Measurements from ENCODE around the gene CCDC184.

CCDC184 gene

DNA sequence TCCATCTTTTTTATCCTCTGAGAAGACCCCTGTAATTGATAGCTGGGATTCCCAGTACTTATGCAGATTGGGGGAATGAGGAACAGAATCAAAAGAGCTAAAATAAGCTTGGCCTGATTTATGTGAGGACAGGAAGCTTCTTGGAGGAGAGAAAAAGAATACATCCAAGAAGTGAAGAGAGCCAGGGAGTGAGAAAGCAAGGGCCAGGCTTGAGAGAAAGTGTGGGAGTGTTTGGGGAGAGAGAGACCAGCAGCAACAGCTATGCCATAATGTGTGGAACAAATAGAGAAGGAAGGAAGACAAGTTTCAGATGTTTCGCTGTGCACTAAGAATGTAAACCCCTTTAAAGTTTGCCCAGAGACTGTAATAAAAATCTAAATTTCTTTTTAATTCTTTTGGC lies 4.0 kb upstream of the CCDC184 start:
- no peaks in the 10 kb centered on the region for H3K9me3 ChIP-seq (ENCODE audit: control insufficient read depth in 2 of 2, low read length in 2 of 2)
- no peak overlapping the region for H3K9ac ChIP-seq (ENCODE audit: low read length in 2 of 2)
- H3K36me3 ChIP-seq (ENCODE audit: control insufficient read depth in 2 of 2, insufficient read depth in 2 of 2, low read length in 2 of 2), result no peaks in the 10 kb centered on the region
- H3K27ac ChIP-seq (ENCODE audit: low read length), result no peak overlapping the region
- peaks cover 15% of the 10 kb centered on the region for H3K4me1 ChIP-seq (ENCODE audit: control insufficient read depth, insufficient read depth, low read length)
- H3K4me3 ChIP-seq (ENCODE audit: low read length in 2 of 2), result no peak overlapping the region
- peaks cover 29 to 55% of the 10 kb centered on the region in 2 donors for H3K27me3 ChIP-seq (ENCODE audit: control insufficient read depth in 1 of 2, insufficient read depth in 2 of 2, low read length in 2 of 2)

DNA sequence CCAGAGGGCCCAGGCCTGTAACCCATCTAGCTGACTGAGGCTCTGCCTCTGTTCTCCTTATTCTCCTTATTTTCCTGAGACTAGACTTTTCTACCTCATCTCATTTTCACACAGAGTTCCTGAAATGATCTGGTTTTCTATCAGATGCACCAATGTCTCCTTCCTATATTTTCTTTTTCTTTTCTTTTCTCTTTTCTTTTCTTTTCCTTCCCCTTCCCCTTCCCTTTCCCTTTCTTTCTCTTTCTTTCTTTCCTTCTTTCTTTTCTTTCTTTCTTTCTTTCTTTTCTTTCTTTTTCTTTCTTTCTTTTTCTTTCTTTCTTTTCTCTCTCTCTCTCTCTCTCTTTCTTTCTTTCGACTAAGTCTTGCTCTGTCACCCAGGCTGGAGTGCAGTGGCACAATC lies 3.0 kb upstream of the CCDC184 start:
- Histone ChIP-seq H3K36me3 (ENCODE audit: control insufficient read depth in 2 of 2, insufficient read depth in 2 of 2, low read length in 2 of 2) (no peaks in the 10 kb centered on the region), H3K9ac (ENCODE audit: low read length in 2 of 2) (no peak overlapping the region), H3K27ac (ENCODE audit: low read length) (no peak overlapping the region), H3K9me3 (ENCODE audit: control insufficient read depth in 2 of 2, low read length in 2 of 2) (no peaks in the 10 kb centered on the region), H3K27me3 (ENCODE audit: control insufficient read depth in 1 of 2, insufficient read depth in 2 of 2, low read length in 2 of 2) (peaks cover 34 to 65% of the 10 kb centered on the region in 2 donors), H3K4me1 (ENCODE audit: control insufficient read depth, insufficient read depth, low read length) (peaks cover 17% of the 10 kb centered on the region), H3K4me3 (ENCODE audit: low read length in 2 of 2) (no peak overlapping the region)

DNA sequence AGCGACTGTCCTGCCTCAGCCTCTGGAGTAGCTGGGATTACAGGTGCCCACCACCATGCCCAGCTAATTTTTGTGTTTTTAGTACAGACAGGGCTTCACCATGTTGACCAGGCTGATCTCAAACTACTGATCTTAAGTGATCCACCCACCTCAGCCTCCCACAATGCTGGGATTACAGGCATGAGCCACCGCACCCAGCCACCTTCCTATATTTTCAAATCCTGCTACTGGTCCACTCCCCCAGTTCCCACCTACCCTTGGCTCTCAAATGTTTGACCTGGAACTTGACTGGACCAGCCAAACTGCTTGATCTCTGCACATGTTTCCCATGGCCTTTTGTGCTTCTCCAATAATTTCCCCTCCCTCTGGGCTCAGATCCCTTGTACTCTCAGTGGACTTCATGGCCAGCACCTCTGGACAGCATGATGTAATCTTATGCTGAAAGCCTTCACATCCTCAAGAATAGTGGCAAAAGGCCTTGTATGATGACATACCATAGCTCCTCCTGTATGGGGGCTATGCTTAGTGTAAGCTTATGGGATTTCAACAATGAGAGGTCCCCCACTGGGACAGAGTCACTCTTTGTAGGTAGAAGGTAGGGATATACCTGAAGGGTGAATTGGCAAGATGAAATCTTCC lies 2.5 kb upstream of the CCDC184 start:
- Histone ChIP-seq H3K27me3 (ENCODE audit: control insufficient read depth in 1 of 2, insufficient read depth in 2 of 2, low read length in 2 of 2) (peaks cover 35 to 66% of the 10 kb centered on the region in 2 donors), H3K4me1 (ENCODE audit: control insufficient read depth, insufficient read depth, low read length) (peaks cover 17% of the 10 kb centered on the region), H3K9ac (ENCODE audit: low read length in 2 of 2) (no peak overlapping the region), H3K9me3 (ENCODE audit: control insufficient read depth in 2 of 2, low read length in 2 of 2) (no peaks in the 10 kb centered on the region), H3K4me3 (ENCODE audit: low read length in 2 of 2) (no peak overlapping the region), H3K27ac (ENCODE audit: low read length) (no peak overlapping the region), H3K36me3 (ENCODE audit: control insufficient read depth in 2 of 2, insufficient read depth in 2 of 2, low read length in 2 of 2) (no peaks in the 10 kb centered on the region)

DNA sequence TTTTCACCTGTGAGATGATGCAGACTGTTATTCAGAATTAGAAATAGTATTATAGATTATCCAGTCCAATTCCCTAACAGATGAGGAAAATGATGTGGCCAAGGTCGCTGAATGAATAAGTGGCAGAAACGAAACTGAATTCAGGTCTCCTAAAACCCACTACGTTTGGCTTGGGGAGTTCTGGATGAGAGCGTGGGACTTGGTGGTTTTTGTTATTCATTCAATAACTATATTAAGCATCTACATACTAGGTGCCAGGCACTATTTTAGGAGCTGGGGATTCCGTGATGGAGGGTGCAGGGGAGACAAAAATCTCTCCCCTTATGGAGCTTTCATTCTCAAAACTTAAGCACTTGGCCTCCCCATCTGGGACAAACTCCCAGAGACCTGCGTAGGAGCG lies 813 bp upstream of the CCDC184 start:
- peaks cover 17% of the 10 kb centered on the region for H3K4me1 ChIP-seq (ENCODE audit: control insufficient read depth, insufficient read depth, low read length)
- peak overlapping the region; percentile 57 to 78 for H3K4me3 ChIP-seq (ENCODE audit: low read length in 2 of 2)
- peak overlapping the region in 1 of 2 donors; percentile 47 for H3K9ac ChIP-seq (ENCODE audit: low read length in 2 of 2)
- H3K27ac ChIP-seq (ENCODE audit: low read length), result no peak overlapping the region
- peaks cover 35 to 62% of the 10 kb centered on the region in 2 donors for H3K27me3 ChIP-seq (ENCODE audit: control insufficient read depth in 1 of 2, insufficient read depth in 2 of 2, low read length in 2 of 2)
- H3K36me3 ChIP-seq (ENCODE audit: control insufficient read depth in 2 of 2, insufficient read depth in 2 of 2, low read length in 2 of 2), result no peaks in the 10 kb centered on the region
- no peaks in the 10 kb centered on the region for H3K9me3 ChIP-seq (ENCODE audit: control insufficient read depth in 2 of 2, low read length in 2 of 2)

DNA sequence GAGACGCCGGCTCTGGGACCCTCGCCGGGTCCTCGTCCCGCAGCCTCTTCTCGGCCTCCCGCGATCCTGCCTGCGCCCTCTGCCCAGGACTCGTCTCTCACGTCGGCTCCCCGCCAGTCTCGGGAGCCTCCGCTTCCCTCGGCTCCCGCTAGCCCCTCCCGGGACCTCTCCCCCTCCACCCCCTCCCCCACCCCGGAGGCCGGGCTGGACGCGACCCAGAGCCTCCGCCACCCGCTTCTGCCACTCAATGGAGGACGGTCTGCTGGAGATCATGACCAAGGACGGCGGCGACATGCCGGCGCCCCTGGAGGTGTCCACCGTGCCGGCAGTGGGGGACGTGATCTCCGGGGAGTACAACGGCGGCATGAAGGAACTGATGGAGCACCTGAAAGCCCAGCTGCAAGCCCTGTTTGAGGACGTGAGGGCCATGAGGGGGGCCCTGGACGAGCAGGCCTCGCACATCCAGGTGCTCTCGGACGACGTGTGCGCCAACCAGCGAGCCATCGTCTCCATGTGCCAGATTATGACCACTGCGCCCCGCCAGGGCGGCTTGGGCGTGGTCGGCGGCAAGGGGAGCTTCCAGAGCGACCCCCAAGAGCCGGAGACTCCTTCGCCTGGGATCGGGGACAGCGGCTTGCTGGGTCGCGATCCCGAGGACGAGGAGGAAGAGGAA lies 568 bp downstream of the CCDC184 start:
- H3K27ac ChIP-seq (ENCODE audit: low read length), result no peak overlapping the region
- H3K4me1 ChIP-seq (ENCODE audit: control insufficient read depth, insufficient read depth, low read length), result peaks cover 17% of the 10 kb centered on the region
- peak overlapping the region; percentile 57 to 78 for H3K4me3 ChIP-seq (ENCODE audit: low read length in 2 of 2)
- no peaks in the 10 kb centered on the region for H3K9me3 ChIP-seq (ENCODE audit: control insufficient read depth in 2 of 2, low read length in 2 of 2)
- H3K27me3 ChIP-seq (ENCODE audit: control insufficient read depth in 1 of 2, insufficient read depth in 2 of 2, low read length in 2 of 2), result peaks cover 35 to 54% of the 10 kb centered on the region in 2 donors
- H3K9ac ChIP-seq (ENCODE audit: low read length in 2 of 2), result no peak overlapping the region
- H3K36me3 ChIP-seq (ENCODE audit: control insufficient read depth in 2 of 2, insufficient read depth in 2 of 2, low read length in 2 of 2), result no peaks in the 10 kb centered on the region

DNA sequence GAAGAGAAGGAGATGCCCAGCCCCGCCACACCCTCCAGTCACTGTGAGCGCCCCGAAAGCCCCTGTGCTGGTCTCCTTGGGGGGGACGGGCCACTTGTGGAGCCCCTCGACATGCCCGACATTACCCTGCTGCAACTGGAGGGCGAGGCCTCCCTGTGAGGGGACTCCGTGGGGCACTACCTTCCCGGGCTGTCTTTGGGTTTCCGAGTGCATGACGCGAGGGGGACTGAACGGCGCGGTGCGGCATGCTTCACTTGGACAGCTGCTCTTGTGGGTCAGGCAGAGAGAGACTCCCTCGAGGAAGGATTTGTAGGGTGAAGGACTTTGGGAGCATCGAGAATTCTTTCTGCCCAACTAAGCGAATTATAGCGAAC lies 1.1 kb downstream of the CCDC184 start:
- Histone ChIP-seq H3K27ac (ENCODE audit: low read length) (no peak overlapping the region), H3K36me3 (ENCODE audit: control insufficient read depth in 2 of 2, insufficient read depth in 2 of 2, low read length in 2 of 2) (no peaks in the 10 kb centered on the region), H3K4me1 (ENCODE audit: control insufficient read depth, insufficient read depth, low read length) (peaks cover 17% of the 10 kb centered on the region), H3K27me3 (ENCODE audit: control insufficient read depth in 1 of 2, insufficient read depth in 2 of 2, low read length in 2 of 2) (peaks cover 35 to 54% of the 10 kb centered on the region in 2 donors), H3K4me3 (ENCODE audit: low read length in 2 of 2) (peak overlapping the region in 1 of 2 donors; percentile 78), H3K9ac (ENCODE audit: low read length in 2 of 2) (no peak overlapping the region), H3K9me3 (ENCODE audit: control insufficient read depth in 2 of 2, low read length in 2 of 2) (no peaks in the 10 kb centered on the region)

DNA sequence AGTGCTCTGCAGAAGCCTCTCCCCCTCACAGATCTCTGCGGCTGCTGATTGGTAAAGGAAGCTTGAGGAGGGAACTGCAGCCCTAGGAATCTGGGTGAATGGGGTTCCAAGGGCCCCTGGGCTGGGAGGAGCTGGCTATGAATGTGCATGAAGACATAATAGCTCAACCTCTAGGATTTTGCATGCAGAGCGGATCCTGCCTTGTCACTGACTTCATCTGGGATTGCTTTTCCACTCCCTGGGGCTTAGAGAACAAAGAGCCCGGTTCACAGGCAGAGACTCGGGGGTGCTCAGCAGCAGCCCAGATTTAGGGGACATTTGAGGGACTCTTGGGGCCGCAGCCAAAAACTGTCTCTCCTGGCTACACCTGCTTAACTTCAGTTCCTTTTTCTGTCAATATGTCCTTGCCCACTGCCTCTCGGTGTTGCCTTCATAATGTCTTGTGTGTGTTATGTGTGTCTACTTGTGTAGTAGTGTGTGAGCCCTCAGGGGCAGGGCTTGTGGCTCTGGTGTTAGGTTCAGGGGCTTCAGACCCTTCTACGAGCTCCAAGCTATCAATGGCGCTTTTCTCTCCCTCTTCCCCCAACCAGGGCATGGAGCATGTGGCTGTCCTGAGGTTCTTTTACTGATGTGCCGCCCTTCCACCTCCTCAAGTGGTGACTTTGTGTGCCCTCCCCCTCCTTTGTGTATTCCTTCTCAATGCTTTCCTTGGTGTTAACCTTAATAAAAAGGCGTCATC lies 1.9 kb downstream of the CCDC184 start:
- Histone ChIP-seq H3K4me1 (ENCODE audit: control insufficient read depth, insufficient read depth, low read length) (peaks cover 17% of the 10 kb centered on the region), H3K9me3 (ENCODE audit: control insufficient read depth in 2 of 2, low read length in 2 of 2) (no peaks in the 10 kb centered on the region), H3K27me3 (ENCODE audit: control insufficient read depth in 1 of 2, insufficient read depth in 2 of 2, low read length in 2 of 2) (peaks cover 30 to 48% of the 10 kb centered on the region in 2 donors), H3K4me3 (ENCODE audit: low read length in 2 of 2) (no peak overlapping the region), H3K36me3 (ENCODE audit: control insufficient read depth in 2 of 2, insufficient read depth in 2 of 2, low read length in 2 of 2) (no peaks in the 10 kb centered on the region), H3K27ac (ENCODE audit: low read length) (no peak overlapping the region), H3K9ac (ENCODE audit: low read length in 2 of 2) (no peak overlapping the region)

DNA sequence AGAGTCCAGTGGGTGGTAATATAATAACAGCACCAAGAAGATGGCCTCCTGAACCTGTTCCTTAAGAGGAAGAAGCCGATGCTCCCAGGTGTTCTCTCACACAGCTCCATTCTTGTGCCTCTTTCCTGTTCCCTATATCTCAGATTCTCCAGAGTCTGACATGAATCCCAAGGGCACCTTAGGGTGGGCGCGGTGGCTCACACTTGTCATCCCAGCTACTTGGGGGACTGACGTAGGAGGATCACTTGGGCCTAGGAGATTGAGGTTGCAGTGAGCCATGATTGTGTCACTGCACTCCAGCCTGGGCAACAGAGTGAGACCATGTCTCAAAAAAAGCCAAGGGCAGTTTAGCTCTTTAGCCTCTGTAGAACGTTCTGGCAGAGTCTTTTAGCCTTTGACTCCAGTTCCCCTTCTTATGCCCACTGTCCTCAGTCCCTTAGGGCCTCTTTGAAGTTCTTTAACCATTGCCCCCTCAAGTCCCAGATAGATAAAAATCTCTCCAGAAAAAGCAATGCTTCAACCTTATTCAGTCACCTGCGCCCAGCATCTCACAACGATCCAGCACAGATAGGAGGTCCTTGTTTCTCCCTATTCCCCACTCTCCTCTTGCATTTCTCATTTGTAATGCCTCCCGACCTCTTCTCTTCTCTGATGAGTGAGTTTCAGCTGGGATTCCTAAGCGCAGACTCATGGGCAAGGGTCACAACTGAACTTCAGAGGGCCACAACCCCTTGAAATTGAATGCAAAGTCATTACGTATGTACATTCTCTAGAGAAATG lies 4.7 kb downstream of the CCDC184 start:
- H3K27ac ChIP-seq (ENCODE audit: low read length), result no peak overlapping the region
- H3K9me3 ChIP-seq (ENCODE audit: control insufficient read depth in 2 of 2, low read length in 2 of 2), result no peaks in the 10 kb centered on the region
- peaks cover 15 to 24% of the 10 kb centered on the region in 2 donors for H3K27me3 ChIP-seq (ENCODE audit: control insufficient read depth in 1 of 2, insufficient read depth in 2 of 2, low read length in 2 of 2)
- no peak overlapping the region for H3K4me3 ChIP-seq (ENCODE audit: low read length in 2 of 2)
- H3K4me1 ChIP-seq (ENCODE audit: control insufficient read depth, insufficient read depth, low read length), result peaks cover 9% of the 10 kb centered on the region
- no peak overlapping the region for H3K9ac ChIP-seq (ENCODE audit: low read length in 2 of 2)
- H3K36me3 ChIP-seq (ENCODE audit: control insufficient read depth in 2 of 2, insufficient read depth in 2 of 2, low read length in 2 of 2), result no peaks in the 10 kb centered on the region

DNA sequence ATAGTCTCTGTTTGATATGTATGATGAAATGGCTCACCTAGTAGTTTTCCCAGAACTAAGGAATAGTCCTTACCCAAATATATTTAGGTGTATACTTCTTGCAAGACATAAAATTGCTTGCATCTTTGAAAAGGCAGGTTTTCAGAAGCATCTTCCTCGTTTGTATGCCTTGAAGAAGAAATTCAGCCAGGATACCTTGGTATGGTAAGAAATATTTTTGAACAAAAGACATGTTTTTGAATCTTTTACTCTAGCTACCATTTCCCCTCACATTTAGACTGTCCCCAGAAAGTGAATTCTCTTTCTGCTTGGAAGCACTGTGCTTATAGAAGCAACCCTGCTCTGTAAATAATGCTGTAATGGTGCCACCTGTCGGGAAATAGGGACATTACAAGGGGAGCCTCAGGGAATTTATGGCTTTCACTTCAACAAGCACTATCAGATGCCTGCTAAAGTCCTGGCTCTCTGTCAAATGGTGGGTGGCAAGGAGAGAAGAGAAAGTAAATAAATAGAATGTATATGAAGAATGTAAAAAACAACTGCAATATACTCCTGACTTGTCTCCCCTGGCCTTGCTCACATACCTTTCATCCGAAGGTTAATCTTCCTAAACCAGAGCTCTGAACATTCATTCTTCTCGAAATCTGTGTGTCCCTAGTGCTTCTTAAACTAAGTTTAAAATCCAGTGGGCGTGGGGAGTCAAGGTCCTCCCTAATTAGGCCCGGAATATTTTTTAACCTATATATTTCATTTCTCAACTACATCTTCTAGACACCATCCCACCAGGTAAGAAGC lies 6.1 kb downstream of the CCDC184 start:
- Histone ChIP-seq H3K9ac (ENCODE audit: low read length in 2 of 2) (no peak overlapping the region), H3K36me3 (ENCODE audit: control insufficient read depth in 2 of 2, insufficient read depth in 2 of 2, low read length in 2 of 2) (no peaks in the 10 kb centered on the region), H3K27ac (ENCODE audit: low read length) (no peak overlapping the region), H3K27me3 (ENCODE audit: control insufficient read depth in 1 of 2, insufficient read depth in 2 of 2, low read length in 2 of 2) (peaks cover 8 to 10% of the 10 kb centered on the region in 2 donors), H3K9me3 (ENCODE audit: control insufficient read depth in 2 of 2, low read length in 2 of 2) (no peaks in the 10 kb centered on the region), H3K4me3 (ENCODE audit: low read length in 2 of 2) (no peak overlapping the region), H3K4me1 (ENCODE audit: control insufficient read depth, insufficient read depth, low read length) (peaks cover 2% of the 10 kb centered on the region)

DNA sequence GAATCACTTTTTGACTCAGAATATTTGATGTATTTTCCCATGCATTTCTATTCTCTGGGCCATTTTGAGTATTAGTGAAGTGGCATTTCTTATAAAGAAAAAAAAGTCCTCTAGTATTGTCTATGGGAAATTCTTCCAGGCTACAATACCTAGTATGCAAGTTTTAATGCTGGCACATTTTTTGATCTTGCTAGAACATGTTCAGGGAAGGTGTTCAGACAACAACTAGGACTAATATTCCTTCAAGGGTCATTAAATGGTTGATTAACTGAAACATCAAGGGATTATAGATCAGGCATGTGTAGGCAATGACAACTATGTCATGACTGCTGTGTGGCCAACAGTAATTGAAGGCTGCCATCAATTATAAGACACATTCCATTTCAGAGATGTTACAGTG lies 7.7 kb downstream of the CCDC184 start:
- no peaks in the 10 kb centered on the region for H3K9me3 ChIP-seq (ENCODE audit: control insufficient read depth in 2 of 2, low read length in 2 of 2)
- H3K4me1 ChIP-seq (ENCODE audit: control insufficient read depth, insufficient read depth, low read length), result no peaks in the 10 kb centered on the region
- peaks cover 0 to 2% of the 10 kb centered on the region in 2 donors for H3K27me3 ChIP-seq (ENCODE audit: control insufficient read depth in 1 of 2, insufficient read depth in 2 of 2, low read length in 2 of 2)
- H3K4me3 ChIP-seq (ENCODE audit: low read length in 2 of 2), result no peak overlapping the region
- no peak overlapping the region for H3K9ac ChIP-seq (ENCODE audit: low read length in 2 of 2)
- no peaks in the 10 kb centered on the region for H3K36me3 ChIP-seq (ENCODE audit: control insufficient read depth in 2 of 2, insufficient read depth in 2 of 2, low read length in 2 of 2)
- no peak overlapping the region for H3K27ac ChIP-seq (ENCODE audit: low read length)
